H1 (cell line): ENCODE measurements around the gene CD247. TPM values are rescaled to one million over a fixed set of nuclear protein-coding genes. Genes with fewer than 3 reads are reported as not detected.

Experiments used
- CTCF ChIA-PET: fragments of 300-600 bp; sonication (Branson Sonifier 250); formaldehyde crosslinking; loops from one replicate; lab custom pipeline; 2021; ENCODE audit not compliant: partially characterized antibody; lab: Charles Lee
- POLR2A ChIA-PET: fragments of 300-600 bp; sonication (Branson Sonifier 250); formaldehyde crosslinking; loops from one replicate; lab custom pipeline; 2021; ENCODE audit warnings: inconsistent platforms; ENCODE audit not compliant: partially characterized antibody; lab: Charles Lee
- DNase-seq, 2 experiments: peaks; one replicate each; pipeline versions ENCODE4 v3.0.0 to v3.0.0-alpha.2; 2010 to 2022; ENCODE audit warnings: low spot score in 2 of 2, low read depth in 1 of 2, mixed read lengths in 1 of 2
- FAIRE-seq: peaks from 2 replicates; lab custom pipeline; 2011; peaks lifted over from hg19 to GRCh38; lab: Jason Lieb, UNC
- H2AFZ ChIP-seq: 2 replicates; pipeline ENCODE4 v1.8.1; 2012; ENCODE audit warnings: low read length, inconsistent platforms
- H2AK5ac ChIP-seq: 2 replicates; pipeline ENCODE4 v1.6.1; 2013; ENCODE audit warnings: low read depth, low read length
- H2BK120ac ChIP-seq: replicated peaks from 2 replicates; pipeline ENCODE3; 2013; ENCODE audit warnings: low read depth, low read length, inconsistent platforms
- H2BK12ac ChIP-seq: 2 replicates; pipeline ENCODE4 v1.6.1; 2013; ENCODE audit warnings: low read depth, low read length
- H2BK15ac ChIP-seq: 2 replicates; pipeline ENCODE4 v1.6.1; 2013; ENCODE audit warnings: low read length
- H2BK20ac ChIP-seq: 2 replicates; pipeline ENCODE4 v1.6.1; 2013; ENCODE audit warnings: low read length
- H2BK5ac ChIP-seq: 2 replicates; pipeline ENCODE4 v1.6.1; 2013; ENCODE audit warnings: low read depth, low read length
- H3K14ac ChIP-seq: 2 replicates; pipeline ENCODE4 v1.6.1; 2013; ENCODE audit warnings: inconsistent platforms; ENCODE audit not compliant: insufficient read length
- H3K18ac ChIP-seq: 2 replicates; pipeline ENCODE4 v1.6.1; 2013; ENCODE audit warnings: low read length; ENCODE audit errors: extremely low read depth
- H3K23ac ChIP-seq: 2 replicates; pipeline ENCODE4 v1.6.1; 2013; ENCODE audit warnings: inconsistent platforms; ENCODE audit not compliant: insufficient read length
- H3K23me2 ChIP-seq: 2 replicates; pipeline ENCODE4 v1.6.1; 2013; ENCODE audit warnings: low read depth, low read length
- H3K27ac ChIP-seq: 2 replicates; pipeline ENCODE4 v1.6.1; 2011; ENCODE audit warnings: low read depth, low read length, inconsistent platforms
- H3K27me3 ChIP-seq, 4 experiments: replicated peaks in 1 of 4; 1 replicate in 1 of 4; 2 replicates in 3 of 4; pipeline versions ENCODE4 v1.6.1 to v1.8.1; 2011 to 2013; ENCODE audit warnings: low read length in 3 of 4, mild to moderate bottlenecking in 3 of 4, inconsistent platforms in 2 of 4, mixed read lengths in 2 of 4, moderate library complexity in 1 of 4; ENCODE audit not compliant: control insufficient read depth in 3 of 4, insufficient read depth in 3 of 4; ENCODE audit errors: extremely low read depth in 1 of 4
- H3K36me3 ChIP-seq, 4 experiments: 2 replicates each; pipeline versions ENCODE4 v1.6.1 to v1.8.1; 2011 to 2013; ENCODE audit warnings: mild to moderate bottlenecking in 4 of 4, low read length in 3 of 4, moderate library complexity in 2 of 4, control low read depth in 1 of 4, inconsistent platforms in 1 of 4; ENCODE audit not compliant: insufficient read depth in 4 of 4, control insufficient read depth in 2 of 4
- H3K4ac ChIP-seq: replicated peaks from 2 replicates; pipeline ENCODE3; 2013; ENCODE audit warnings: low read length, low read depth, mixed read lengths, inconsistent platforms; ENCODE audit not compliant: insufficient read length
- H3K4me1 ChIP-seq, 4 experiments: replicated peaks in 1 of 4; 1 replicate in 1 of 4; 2 replicates in 3 of 4; pipeline versions ENCODE4 v1.6.1 to v1.8.1; 2011 to 2013; ENCODE audit warnings: low read length in 3 of 4, inconsistent platforms in 2 of 4, mixed read lengths in 1 of 4; ENCODE audit not compliant: insufficient read depth in 4 of 4, control insufficient read depth in 3 of 4
- H3K4me2 ChIP-seq, 2 experiments: 2 replicates each; pipeline versions ENCODE4 v1.6.1 to v1.8.1; 2011 to 2013; ENCODE audit warnings: low read depth in 2 of 2, low read length in 2 of 2, control low read depth in 1 of 2, inconsistent platforms in 1 of 2, mild to moderate bottlenecking in 1 of 2; ENCODE audit not compliant: insufficient read depth in 1 of 2
- H3K4me3 ChIP-seq, 4 experiments: fragments of 200-600, 300-600 bp in 1 of 4; sonication (generic), shearing (Covaris generic), sonication (Bioruptor Twin) in 1 of 4; 2 replicates each; pipeline versions ENCODE4 v1.5.1 to v1.8.1; 2011 to 2016; ENCODE audit warnings: low read length in 4 of 4, low read depth in 3 of 4, control low read depth in 2 of 4, inconsistent platforms in 2 of 4, mild to moderate bottlenecking in 2 of 4, mixed read lengths in 1 of 4, moderate library complexity in 1 of 4; ENCODE audit not compliant: insufficient read depth in 2 of 4; ENCODE audit errors: extremely low read depth in 1 of 4
- H3K56ac ChIP-seq: replicated peaks from 2 replicates; pipeline ENCODE3; 2013; ENCODE audit warnings: low read depth, mild to moderate bottlenecking, mixed read lengths, low read length, inconsistent platforms; ENCODE audit not compliant: insufficient read length
- H3K79me1 ChIP-seq: 2 replicates; pipeline ENCODE4 v1.6.1; 2013; ENCODE audit warnings: low read depth, low read length, control low read depth
- H3K79me2 ChIP-seq, 2 experiments: 2 replicates each; pipeline versions ENCODE4 v1.6.1 to v1.8.1; 2012 to 2013; ENCODE audit warnings: low read length in 2 of 2, mild to moderate bottlenecking in 2 of 2, inconsistent platforms in 1 of 2; ENCODE audit not compliant: insufficient read depth in 2 of 2, control insufficient read depth in 1 of 2
- H3K9ac ChIP-seq, 4 experiments: replicated peaks in 1 of 4; 1 replicate in 1 of 4; 2 replicates in 3 of 4; pipeline versions ENCODE4 v1.6.1 to v1.8.1; 2011 to 2013; ENCODE audit warnings: low read depth in 3 of 4, low read length in 3 of 4, control low read depth in 2 of 4, mild to moderate bottlenecking in 2 of 4, moderate library complexity in 2 of 4, inconsistent platforms in 1 of 4; ENCODE audit errors: extremely low read depth in 1 of 4
- H3K9me3 ChIP-seq, 2 experiments: 2 replicates each; pipeline versions ENCODE4 v1.6.1 to v1.8.1; 2012 to 2013; ENCODE audit warnings: mild to moderate bottlenecking in 2 of 2, moderate library complexity in 2 of 2, control low read depth in 1 of 2, inconsistent platforms in 1 of 2, low read depth in 1 of 2, low read length in 1 of 2, mixed read lengths in 1 of 2; ENCODE audit not compliant: insufficient read depth in 2 of 2
- H4K20me1 ChIP-seq, 2 experiments: replicated peaks in 1 of 2; 2 replicates each; pipeline versions ENCODE3 to v1.8.1; 2011 to 2013; ENCODE audit warnings: inconsistent platforms in 2 of 2, low read length in 2 of 2, mild to moderate bottlenecking in 1 of 2; ENCODE audit not compliant: insufficient read depth in 2 of 2, control insufficient read depth in 1 of 2
- H4K5ac ChIP-seq: 2 replicates; pipeline ENCODE4 v1.6.1; 2013; ENCODE audit warnings: low read length, low read depth, mixed read lengths, inconsistent platforms; ENCODE audit not compliant: insufficient read length
- H4K8ac ChIP-seq: 2 replicates; pipeline ENCODE4 v1.8.0; 2013; ENCODE audit warnings: mild to moderate bottlenecking, moderate library complexity, low read length, inconsistent platforms; ENCODE audit not compliant: insufficient read depth; ENCODE audit errors: extremely low read depth
- H4K91ac ChIP-seq: replicated peaks from 2 replicates; pipeline ENCODE3; 2013; ENCODE audit warnings: low read length, mixed read lengths, inconsistent platforms; ENCODE audit not compliant: insufficient read length
- ASH2L ChIP-seq: fragments of 200-600, 300-600 bp; sonication (generic); IDR thresholded peaks from one replicate; pipeline ENCODE4 v1.7.1; 2017; ENCODE audit warnings: low read length
- BRCA1 ChIP-seq: IDR thresholded peaks from 2 replicates; pipeline ENCODE4 v1.6.1; 2012; ENCODE audit warnings: low read depth, low read length, improper control_type of control experiment
- EP300 ChIP-seq, 2 experiments: IDR thresholded peaks; 1 replicate in 1 of 2; 2 replicates in 1 of 2; pipeline ENCODE4 v1.6.1; 2011 to 2012; ENCODE audit warnings: low read depth in 2 of 2, low read length in 2 of 2, mild to moderate bottlenecking in 2 of 2, borderline replicate concordance in 1 of 2, inconsistent platforms in 1 of 2, moderate library complexity in 1 of 2
- EZH2 ChIP-seq: fragments of 200-600 bp; sonication (generic); IDR thresholded peaks from 2 replicates; pipeline ENCODE4 v1.7.1; 2012; ENCODE audit warnings: low read depth, mild to moderate bottlenecking, moderate library complexity, low read length, inconsistent platforms; ENCODE audit not compliant: severe bottlenecking
- KDM5A ChIP-seq: fragments of 200-600 bp; IDR thresholded peaks from 2 replicates; pipeline ENCODE4 v1.7.1; 2012; ENCODE audit warnings: mild to moderate bottlenecking, low read length, inconsistent platforms, mixed read lengths
- NRF1 ChIP-seq: IDR thresholded peaks from 2 replicates; pipeline ENCODE4 v1.6.1; 2011; ENCODE audit warnings: mild to moderate bottlenecking, low read depth, low read length, improper control_type of control experiment
- RNF2 ChIP-seq: fragments of 200-900, 300-1000 bp; sonication (generic); IDR thresholded peaks from 2 replicates; pipeline ENCODE4 v1.7.1; 2016; ENCODE audit warnings: borderline replicate concordance, low read depth, mild to moderate bottlenecking, antibody characterized with exemption, low read length; ENCODE audit not compliant: poor library complexity, severe bottlenecking; ENCODE audit errors: missing control alignments
- RXRA ChIP-seq: IDR thresholded peaks from 2 replicates; pipeline ENCODE4 v1.6.1; 2011; ENCODE audit warnings: low read depth, mild to moderate bottlenecking, low read length, moderate library complexity; ENCODE audit not compliant: insufficient read depth
- SP4 ChIP-seq: IDR thresholded peaks from 2 replicates; pipeline ENCODE4 v1.6.1; 2012; ENCODE audit warnings: low read length, inconsistent platforms
- TEAD4 ChIP-seq: IDR thresholded peaks from 2 replicates; pipeline ENCODE4 v1.6.1; 2012; ENCODE audit warnings: low read depth, low read length, inconsistent platforms, mixed read lengths
- ZNF274 ChIP-seq: IDR thresholded peaks from 2 replicates; pipeline ENCODE4 v1.7.0; 2012; ENCODE audit warnings: low read length, borderline replicate concordance; ENCODE audit errors: extremely low read depth
- WGBS, 2 experiments: shearing (Covaris generic) in 1 of 2; methylation state at CpG; one replicate each; pipeline versions ENCODE4 v1.1.6 to v1.1.7; 2013 to 2015; ENCODE audit warnings: low lambda C conversion rate in 2 of 2, mixed read lengths in 2 of 2, inconsistent platforms in 1 of 2, low coverage in 1 of 2, missing lambda C conversion rate in 1 of 2; ENCODE audit not compliant: insufficient replicate concordance in 2 of 2, insufficient coverage in 1 of 2, insufficient read length in 1 of 2; ENCODE audit errors: extremely low coverage in 1 of 2, missing lambda C conversion rate in 1 of 2; 5-methylcytosine and 5-hydroxymethylcytosine counted together
- polyA plus RNA-seq, 7 experiments: library from polyadenylated mRNA; depleted of rRNA in 3 of 7; stranded (reverse) in 5 of 7; unstranded in 2 of 7; fragments of >200 nt in 5 of 7; fragments of 200-250 nt in 2 of 7; gene quantifications; 1 replicate in 5 of 7; 2 replicates in 1 of 7; 4 replicates in 1 of 7; pipeline versions ENCODE4 v1.2.1 to v1.2.3, GENCODE V29; 2011 to 2013; ENCODE audit warnings: missing spikeins in 2 of 7, mixed read lengths in 2 of 7
- total RNA-seq: library from RNA; stranded (reverse); fragmentation: NEBNext Ultra II Directional; extraction: Animal tissue kit (Norgen Biotek cat#: 25700); gene quantifications from 2 replicates; pipeline ENCODE4 v1.2.1, GENCODE V29; 2021
- TF ChIP-seq, protein P1 (sequence below): IDR thresholded peaks from 2 replicates; pipeline ENCODE4 v1.6.1; 2012; ENCODE audit warnings: inconsistent platforms

The CD247 gene
- total and polyA plus RNA-seq, 2 of the 8 experiments (the other 6 are each of a cell fraction or from before 2014, with no cell fraction given) = 2.0 to 2.2 TPM

DNA sequence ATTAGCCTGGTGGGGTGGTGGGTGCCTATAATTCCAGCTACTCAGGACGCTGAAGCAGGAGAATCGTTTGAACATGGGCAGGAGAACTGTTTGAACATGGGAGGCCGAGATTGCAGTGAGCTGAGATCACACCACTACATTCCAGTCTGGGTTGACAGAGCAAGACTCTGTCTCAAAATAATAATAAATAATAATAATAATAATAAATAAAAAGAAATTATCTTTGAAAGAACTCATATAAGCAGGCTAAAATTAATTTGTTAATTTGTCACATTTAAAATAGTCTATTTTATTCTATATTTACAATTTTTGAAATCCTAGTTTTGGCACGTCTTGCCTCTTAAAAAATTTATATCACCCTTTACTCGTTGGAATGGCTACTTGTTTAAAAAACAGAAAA is 27.6 kb downstream of the CD247 start:
- no peak overlapping the region for H2AFZ ChIP-seq
- 0 out of 2 replicates have a peak, but pooled peaks cover 2% of the 10 kb centered on the region for H3K23me2 ChIP-seq
- no peak overlapping the region; the same call in 1 of the 2 replicates for H2BK15ac ChIP-seq
- no peak overlapping the region for H2BK5ac ChIP-seq
- no peak overlapping the region for H2AK5ac ChIP-seq
- no peak overlapping the region for H4K8ac ChIP-seq
- no peak overlapping the region for H3K18ac ChIP-seq
- H3K4me2 ChIP-seq = no peak overlapping the region; a peak in 1 of 4 replicates
- H4K20me1 ChIP-seq = no peaks in the 10 kb centered on the region
- peaks cover 3 to 25% (median 16%) of the 10 kb centered on the region in 4 experiments for H3K4me1 ChIP-seq
- no peak overlapping the region for H3K4ac ChIP-seq
- H3K4me3 ChIP-seq = no peak overlapping the region
- no peaks in the 10 kb centered on the region for H3K27me3 ChIP-seq
- no peak overlapping the region for H3K27ac ChIP-seq
- no peak overlapping the region for H3K14ac ChIP-seq
- H2BK12ac ChIP-seq = peak overlapping the region; percentile 84; the same call in 1 of the 2 replicates
- H3K9me3 ChIP-seq = no peaks in the 10 kb centered on the region
- no peak overlapping the region for H3K23ac ChIP-seq
- H2BK120ac ChIP-seq = no peak overlapping the region
- TF ChIP-seq SP4 = no peak
- TF ChIP-seq, protein P1, sequence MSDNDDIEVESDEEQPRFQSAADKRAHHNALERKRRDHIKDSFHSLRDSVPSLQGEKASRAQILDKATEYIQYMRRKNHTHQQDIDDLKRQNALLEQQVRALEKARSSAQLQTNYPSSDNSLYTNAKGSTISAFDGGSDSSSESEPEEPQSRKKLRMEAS = no peak
- no peak for TF ChIP-seq KDM5A
- no peak for TF ChIP-seq TEAD4
- no peak for TF ChIP-seq EP300 (IDR thresholded peaks at IDR 0.05; ENCODE audit: borderline replicate concordance in 1 of 2, low read depth in 2 of 2, low read length in 2 of 2)
- TF ChIP-seq RNF2 = no peak
- TF ChIP-seq BRCA1 = no peak
- no peak for TF ChIP-seq NRF1
- TF ChIP-seq ZNF274 = no peak
- no peak for TF ChIP-seq ASH2L
- TF ChIP-seq EZH2 = no peak
- TF ChIP-seq RXRA = no peak
- H3K9ac ChIP-seq = no peak overlapping the region
- H3K79me1 ChIP-seq = no peaks in the 10 kb centered on the region
- no peak for FAIRE-seq
- H2BK20ac ChIP-seq = no peak overlapping the region
- no peaks in the 10 kb centered on the region for H3K79me2 ChIP-seq
- H3K56ac ChIP-seq = no peak overlapping the region
- DNase-seq = no peak
- H3K36me3 ChIP-seq = no peaks in the 10 kb centered on the region
- ChIA-PET CTCF (interaction anchor here (0.7 to 3.1 kb wide), 6 partner anchors 43 to 432 kb away, joined by 3 to 18 read pairs (median 3); no protein-coding TSS in a partner anchor), POLR2A (interaction anchor here (1.2 to 1.5 kb wide), 2 partner anchors 14 to 22 kb away, joined by 3 read pairs; no protein-coding TSS in a partner anchor)
- WGBS, 2 experiments = 86% methylated on average over 5 of the region's 5 CpGs; no CpG with 5 or more reads in 1 of the 2 experiments
- no peak overlapping the region for H4K91ac ChIP-seq
- no peak overlapping the region for H4K5ac ChIP-seq
